Peyer's patch (tissue), 4 donors: ENCODE data around the gene LARP4B.

Experiments
- CTCF ChIP-seq, 6 experiments: fragments of 450-650 bp in 4 of 6; fragments of 200-600 bp in 2 of 6; sonication (generic) in 1 of 6; IDR thresholded peaks; one replicate each; pipeline ENCODE4 v1.5.1; 2017 to 2019; ENCODE audit warnings: antibody characterized with exemption in 6 of 6, mild to moderate bottlenecking in 3 of 6, moderate library complexity in 1 of 6
- POLR2A ChIP-seq, 2 donors: fragments of 450-650 bp; IDR thresholded peaks; one replicate each; pipeline ENCODE4 v1.5.1; 2017; ENCODE audit warnings: antibody characterized with exemption in 2 of 2, mild to moderate bottlenecking in 2 of 2, moderate library complexity in 2 of 2

GRCh38 chr10:816091-816477, 115.4 kb downstream of the LARP4B start:
- TF ChIP-seq POLR2A (IDR thresholded peaks at IDR 0.05) (no peak), CTCF (IDR thresholded peaks at IDR 0.05) (no peak)
